Measurements from ENCODE around the gene PIR. TPM values are rescaled to one million over a fixed set of nuclear protein-coding genes. Genes with fewer than 3 reads are reported as not detected.

Gene PIR
- total RNA-seq, 1 experiment from 2014 or later, result 27.5 TPM

- TF ChIP-seq ZBTB33 (IDR thresholded peaks at IDR 0.05; ENCODE audit: extremely low read depth, insufficient replicate concordance, low read length), result no peak
- no peak for TF ChIP-seq SIN3A (IDR thresholded peaks at IDR 0.05; ENCODE audit: low read depth)
- TF ChIP-seq EZH2 (IDR thresholded peaks at IDR 0.05), result no peak
- no peak for TF ChIP-seq POLR2AphosphoS5 (IDR thresholded peaks at IDR 0.05; ENCODE audit: low read depth, low read length)
These were observed 94.3 kb downstream of the PIR start (continued) for GRCh38 chrX:15398874-15399273.

- Histone ChIP-seq H3K27ac (ENCODE audit: low read depth, low read length) (no peak overlapping the region), H3K4me2 (ENCODE audit: low read length) (no peak overlapping the region), H3K9me3 (ENCODE audit: control insufficient read depth in 1 of 2, insufficient read depth in 1 of 2, low read depth in 1 of 2, low read length in 2 of 2) (no peaks in the 10 kb centered on the region), H3K9ac (ENCODE audit: low read length) (no peak overlapping the region), H3K9me2 (ENCODE audit: insufficient read depth) (no peaks in the 10 kb centered on the region), H3K36me3 (ENCODE audit: control insufficient read depth in 1 of 2, insufficient read depth in 2 of 2, low read length in 2 of 2) (no peaks in the 10 kb centered on the region), H4K20me1 (ENCODE audit: insufficient read depth) (no peaks in the 10 kb centered on the region), H3K27me3 (ENCODE audit: insufficient read depth, low read length) (no peaks in the 10 kb centered on the region), H3K79me2 (ENCODE audit: insufficient read depth, low read length) (no peaks in the 10 kb centered on the region), H3K4me3 (replicated peaks in 1 of 2; ENCODE audit: low read depth in 1 of 2, low read length in 2 of 2) (no peak overlapping the region), H2AFZ (ENCODE audit: low read depth, low read length, poor library complexity, severe bottlenecking) (no peak overlapping the region), H3K4me1 (ENCODE audit: control insufficient read depth in 1 of 2, insufficient read depth in 2 of 2, low read length in 2 of 2) (no peaks in the 10 kb centered on the region)
- TF ChIP-seq ZNF274 (IDR thresholded peaks at IDR 0.05; ENCODE audit: low read depth, low read length), result no peak
- TF ChIP-seq EZH2 (IDR thresholded peaks at IDR 0.05), result no peak
- no peak for TF ChIP-seq ELF1 (IDR thresholded peaks at IDR 0.05; ENCODE audit: borderline replicate concordance, low read depth)
- no peak for TF ChIP-seq MAX (IDR thresholded peaks at IDR 0.05)
- no peak for TF ChIP-seq EGR1 (IDR thresholded peaks at IDR 0.05; ENCODE audit: low read depth)
- no peak for TF ChIP-seq REST (IDR thresholded peaks at IDR 0.05; ENCODE audit: low read depth)
- no peak for TF ChIP-seq EZH2phosphoT487 (IDR thresholded peaks at IDR 0.05; ENCODE audit: borderline replicate concordance)
- TF ChIP-seq SRF (IDR thresholded peaks at IDR 0.05; ENCODE audit: low read depth), result no peak
- no peak for TF ChIP-seq TCF7L2 (IDR thresholded peaks at IDR 0.05; ENCODE audit: borderline replicate concordance, extremely low read depth, insufficient read depth, insufficient read length)
- no peak for TF ChIP-seq SIN3A (IDR thresholded peaks at IDR 0.05; ENCODE audit: low read depth)
- no peak for TF ChIP-seq ZBTB33 (IDR thresholded peaks at IDR 0.05; ENCODE audit: extremely low read depth, insufficient replicate concordance, low read length)
- TF ChIP-seq CEBPB (IDR thresholded peaks at IDR 0.05; ENCODE audit: low read depth), result no peak
- TF ChIP-seq RAD21 (IDR thresholded peaks at IDR 0.05; ENCODE audit: low read depth), result no peak
- TF ChIP-seq CTCF (IDR thresholded peaks at IDR 0.05 in 2 of 3, conservative IDR thresholded peaks at IDR 0.05 in 1 of 3; ENCODE audit: borderline replicate concordance in 1 of 3, insufficient read depth in 1 of 3, low read depth in 2 of 3, low read length in 2 of 3), result no peak
- intact Hi-C loops (cut with micrococcal nuclease), result no loop called here
- CTCF ChIA-PET, result no interaction called here
- ATAC-seq (no peak), DNase-seq (ENCODE audit: low read depth, low spot score) (no peak)
- BruUV-seq (replicated peaks), result no TSS peak
- POLR2A ChIA-PET, result no interaction called here
- RAD21 ChIA-PET (ENCODE audit: low non-redundant PET in 1 of 2, low total read pairs in 2 of 2, uncharacterized antibody in 2 of 2, unreplicated experiment in 2 of 2), result no interaction called here
These were observed 97.3 kb downstream of the PIR start for GRCh38 chrX:15395789-15396188.

All from HCT116 (cell line).